ENCODE results near the gene ASTN2. TPM values are rescaled to one million over a fixed set of nuclear protein-coding genes. Genes with fewer than 3 reads are reported as not detected.

ASTN2 gene
- total RNA-seq, 1 donor from 2014 or later: 29.0 TPM

DNA sequence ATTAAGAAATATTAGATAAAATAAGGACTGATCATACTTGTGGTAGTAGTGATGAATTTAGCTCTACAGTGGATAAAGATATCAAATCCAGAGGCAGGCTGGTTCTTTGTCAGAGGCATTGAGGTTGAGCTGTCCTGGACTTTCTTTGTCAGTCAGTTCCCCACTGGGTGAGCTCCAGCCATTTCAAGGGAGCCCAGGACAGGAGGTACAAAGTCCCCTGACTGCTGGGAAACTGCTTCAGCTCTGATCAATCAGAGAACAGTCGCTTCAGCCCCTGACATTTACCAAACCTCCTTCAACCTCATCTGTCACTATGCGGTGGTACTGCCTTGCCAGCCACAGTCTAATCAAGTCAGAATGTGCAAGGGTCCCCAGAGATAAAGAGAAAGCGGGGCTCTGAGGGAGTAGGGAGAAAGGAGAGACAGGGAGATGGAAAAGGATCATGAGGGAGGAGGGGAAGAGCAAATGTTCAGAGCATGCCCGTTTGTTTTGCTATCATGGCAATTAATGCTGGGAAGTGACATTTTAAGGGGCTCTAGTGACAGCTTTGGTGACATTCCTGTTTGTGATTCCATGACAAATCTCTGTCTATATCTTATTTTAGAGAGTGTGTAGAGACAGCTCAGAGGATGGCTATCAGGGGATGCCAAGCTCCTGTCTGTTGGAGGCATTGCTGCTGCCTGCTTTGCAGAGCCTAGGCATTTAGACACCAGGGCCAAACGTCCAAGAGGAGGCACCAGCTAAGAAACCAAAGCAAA is 223.2 kb downstream of the ASTN2 start:
- no peak overlapping the region for H3K4me3 Mint-ChIP-seq (ENCODE audit: low read depth)
- H3K36me3 Mint-ChIP-seq (ENCODE audit: insufficient read depth): peaks cover 2% of the 10 kb centered on the region

DNA sequence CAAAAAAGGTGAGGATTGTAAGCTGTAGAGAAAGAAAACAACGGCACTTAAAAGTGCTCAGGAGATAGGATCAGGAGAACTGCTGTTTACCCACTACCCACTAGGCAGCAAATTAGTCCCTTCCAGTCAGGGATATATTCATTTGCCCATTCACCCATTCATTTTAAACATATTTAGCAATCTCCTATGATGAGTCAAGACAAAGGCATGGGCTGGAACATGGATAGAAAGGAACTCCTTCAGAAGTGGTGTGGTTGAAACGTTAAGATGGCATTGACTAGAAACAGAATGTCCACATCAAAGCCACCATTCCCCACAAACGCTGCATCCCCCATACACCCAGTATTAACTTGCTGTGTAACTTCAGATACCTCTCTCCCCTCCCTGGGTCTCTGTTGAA is 225.7 kb downstream of the ASTN2 start:
- Mint-ChIP-seq H3K9me3 (ENCODE audit: low read depth) (no peaks in the 10 kb centered on the region), H3K36me3 (ENCODE audit: insufficient read depth) (no peaks in the 10 kb centered on the region), H3K4me3 (ENCODE audit: low read depth) (no peak overlapping the region), H3K27ac (no peak overlapping the region), H3K27me3 (no peaks in the 10 kb centered on the region), H3K4me1 (ENCODE audit: low read depth) (peaks cover 4% of the 10 kb centered on the region)
- DNase-seq (ENCODE audit: low spot score, unreplicated experiment): no peak
- TF ChIP-seq, protein P1, sequence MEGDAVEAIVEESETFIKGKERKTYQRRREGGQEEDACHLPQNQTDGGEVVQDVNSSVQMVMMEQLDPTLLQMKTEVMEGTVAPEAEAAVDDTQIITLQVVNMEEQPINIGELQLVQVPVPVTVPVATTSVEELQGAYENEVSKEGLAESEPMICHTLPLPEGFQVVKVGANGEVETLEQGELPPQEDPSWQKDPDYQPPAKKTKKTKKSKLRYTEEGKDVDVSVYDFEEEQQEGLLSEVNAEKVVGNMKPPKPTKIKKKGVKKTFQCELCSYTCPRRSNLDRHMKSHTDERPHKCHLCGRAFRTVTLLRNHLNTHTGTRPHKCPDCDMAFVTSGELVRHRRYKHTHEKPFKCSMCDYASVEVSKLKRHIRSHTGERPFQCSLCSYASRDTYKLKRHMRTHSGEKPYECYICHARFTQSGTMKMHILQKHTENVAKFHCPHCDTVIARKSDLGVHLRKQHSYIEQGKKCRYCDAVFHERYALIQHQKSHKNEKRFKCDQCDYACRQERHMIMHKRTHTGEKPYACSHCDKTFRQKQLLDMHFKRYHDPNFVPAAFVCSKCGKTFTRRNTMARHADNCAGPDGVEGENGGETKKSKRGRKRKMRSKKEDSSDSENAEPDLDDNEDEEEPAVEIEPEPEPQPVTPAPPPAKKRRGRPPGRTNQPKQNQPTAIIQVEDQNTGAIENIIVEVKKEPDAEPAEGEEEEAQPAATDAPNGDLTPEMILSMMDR (IDR thresholded peaks at IDR 0.05; ENCODE audit: unreplicated experiment): no peak

More for the DNA sequence above, 223.2 kb downstream of the ASTN2 start:
- TF ChIP-seq, protein P1 (IDR thresholded peaks at IDR 0.05; ENCODE audit: unreplicated experiment): no peak
- DNase-seq (ENCODE audit: low spot score, unreplicated experiment): no peak
- Mint-ChIP-seq H3K27ac (no peak overlapping the region), H3K9me3 (ENCODE audit: low read depth) (no peaks in the 10 kb centered on the region), H3K4me1 (ENCODE audit: low read depth) (peaks cover 4% of the 10 kb centered on the region), H3K27me3 (no peaks in the 10 kb centered on the region)

DNA sequence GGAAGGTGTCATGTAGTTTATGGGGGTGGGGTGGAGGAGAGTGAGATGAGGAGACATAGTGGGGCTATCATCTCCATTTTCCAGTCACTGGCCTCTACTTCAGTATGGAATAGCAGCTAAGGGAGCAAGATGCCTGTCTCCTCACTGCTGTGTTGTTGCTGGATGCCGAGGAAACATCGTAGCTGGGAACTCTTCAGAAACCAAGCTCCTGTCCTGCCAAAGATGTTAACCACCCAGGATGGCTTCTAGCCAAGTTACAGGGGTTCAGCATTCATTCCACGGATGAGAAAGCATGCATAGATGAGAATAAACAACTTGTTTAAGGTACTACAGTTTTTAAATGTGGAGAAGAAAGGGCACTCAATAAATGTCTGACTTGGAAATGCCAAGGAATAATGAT is 226.5 kb downstream of the ASTN2 start:
- H3K9me3 Mint-ChIP-seq (ENCODE audit: low read depth): no peaks in the 10 kb centered on the region
- peaks cover 4% of the 10 kb centered on the region for H3K4me1 Mint-ChIP-seq (ENCODE audit: low read depth)
- H3K27ac Mint-ChIP-seq: no peak overlapping the region
- no peak overlapping the region for H3K4me3 Mint-ChIP-seq (ENCODE audit: low read depth)
- H3K36me3 Mint-ChIP-seq (ENCODE audit: insufficient read depth): no peaks in the 10 kb centered on the region
- TF ChIP-seq, protein P1 (IDR thresholded peaks at IDR 0.05; ENCODE audit: unreplicated experiment): no peak
- no peak for DNase-seq (ENCODE audit: low spot score, unreplicated experiment)
- H3K27me3 Mint-ChIP-seq: no peaks in the 10 kb centered on the region

DNA sequence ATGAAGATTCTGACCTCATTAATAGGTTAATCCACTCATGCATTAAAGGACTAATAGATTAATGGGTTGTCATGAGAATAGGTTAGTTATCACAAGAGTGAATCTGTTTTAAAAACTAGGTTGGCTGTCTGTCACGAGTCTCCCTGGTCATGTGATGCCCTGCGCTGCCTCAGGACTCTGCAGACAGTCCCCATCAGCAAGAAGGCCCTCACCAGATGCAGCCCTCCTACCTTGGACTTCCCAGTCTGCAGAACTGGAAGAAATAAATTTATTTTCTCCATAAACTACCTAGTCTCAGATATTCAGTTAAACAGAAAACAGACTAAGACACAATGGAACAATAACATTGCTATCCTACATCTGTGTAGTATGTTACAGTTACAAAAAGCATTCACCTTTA is 227.4 kb downstream of the ASTN2 start:
- no peak overlapping the region for H3K27ac Mint-ChIP-seq
- H3K27me3 Mint-ChIP-seq: no peaks in the 10 kb centered on the region
- no peak overlapping the region for H3K4me3 Mint-ChIP-seq (ENCODE audit: low read depth)
- H3K4me1 Mint-ChIP-seq (ENCODE audit: low read depth): peaks cover 4% of the 10 kb centered on the region
- no peak for DNase-seq (ENCODE audit: low spot score, unreplicated experiment)
- H3K9me3 Mint-ChIP-seq (ENCODE audit: low read depth): no peaks in the 10 kb centered on the region
- TF ChIP-seq, protein P1 (IDR thresholded peaks at IDR 0.05; ENCODE audit: unreplicated experiment): no peak
- no peaks in the 10 kb centered on the region for H3K36me3 Mint-ChIP-seq (ENCODE audit: insufficient read depth)

DNA sequence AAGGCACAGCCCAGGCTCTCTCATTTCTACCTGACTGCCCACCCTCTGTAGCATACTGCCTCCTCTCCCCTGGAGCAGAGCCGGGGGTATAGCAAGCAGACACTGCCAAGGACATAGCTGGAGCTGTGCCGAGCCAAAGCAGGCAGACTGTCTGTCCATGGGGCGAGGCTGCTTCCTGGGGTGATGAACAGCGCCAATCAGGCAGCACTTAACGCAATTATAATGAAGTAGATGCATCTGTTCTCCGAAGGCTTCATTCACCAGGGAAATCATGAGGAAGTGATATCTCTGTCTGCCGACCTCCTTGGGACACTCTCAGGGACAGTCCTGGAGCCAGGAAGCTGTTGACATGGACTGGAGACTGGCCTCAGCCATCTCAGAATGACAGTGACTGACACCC is 230.7 kb downstream of the ASTN2 start:
- DNase-seq (ENCODE audit: low spot score, unreplicated experiment): no peak
- peaks cover 6% of the 10 kb centered on the region for H3K36me3 Mint-ChIP-seq (ENCODE audit: insufficient read depth)
- no peaks in the 10 kb centered on the region for H3K27me3 Mint-ChIP-seq
- H3K4me1 Mint-ChIP-seq (ENCODE audit: low read depth): no peaks in the 10 kb centered on the region
- TF ChIP-seq, protein P1 (IDR thresholded peaks at IDR 0.05; ENCODE audit: unreplicated experiment): no peak
- peaks cover 6% of the 10 kb centered on the region for H3K9me3 Mint-ChIP-seq (ENCODE audit: low read depth)
- no peak overlapping the region for H3K4me3 Mint-ChIP-seq (ENCODE audit: low read depth)
- no peak overlapping the region for H3K27ac Mint-ChIP-seq

Data from progenitor cell of endocrine pancreas (in vitro differentiated cells).